ENCODE results near the gene SEMA6A.

SEMA6A gene

DNA sequence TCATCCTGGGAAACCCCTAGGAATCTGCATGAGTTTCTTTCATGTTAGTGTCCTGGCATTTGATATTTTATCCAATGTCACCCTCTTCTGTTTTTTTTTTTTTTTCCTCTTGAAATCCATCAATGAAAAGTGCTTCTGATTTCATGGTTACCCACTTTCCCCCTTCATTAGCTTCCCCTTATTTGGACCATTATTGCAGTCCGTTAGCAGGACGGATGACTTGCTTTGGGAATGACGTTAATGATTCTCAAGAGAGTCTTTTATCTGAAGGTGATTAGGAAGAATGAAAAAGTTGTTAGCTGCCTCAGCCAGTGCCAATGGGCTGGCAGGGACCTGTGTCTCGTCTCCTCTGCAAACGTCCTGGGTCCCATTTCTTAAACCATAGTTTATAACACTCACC lies 134.7 kb downstream of the SEMA6A start:
- DNase-seq (ENCODE audit: low read depth): no peak

- DNase-seq (ENCODE audit: low read depth): no peak
Measured at GRCh38 chr5:116438979-116439554, 135.6 kb downstream of the SEMA6A start.

DNA sequence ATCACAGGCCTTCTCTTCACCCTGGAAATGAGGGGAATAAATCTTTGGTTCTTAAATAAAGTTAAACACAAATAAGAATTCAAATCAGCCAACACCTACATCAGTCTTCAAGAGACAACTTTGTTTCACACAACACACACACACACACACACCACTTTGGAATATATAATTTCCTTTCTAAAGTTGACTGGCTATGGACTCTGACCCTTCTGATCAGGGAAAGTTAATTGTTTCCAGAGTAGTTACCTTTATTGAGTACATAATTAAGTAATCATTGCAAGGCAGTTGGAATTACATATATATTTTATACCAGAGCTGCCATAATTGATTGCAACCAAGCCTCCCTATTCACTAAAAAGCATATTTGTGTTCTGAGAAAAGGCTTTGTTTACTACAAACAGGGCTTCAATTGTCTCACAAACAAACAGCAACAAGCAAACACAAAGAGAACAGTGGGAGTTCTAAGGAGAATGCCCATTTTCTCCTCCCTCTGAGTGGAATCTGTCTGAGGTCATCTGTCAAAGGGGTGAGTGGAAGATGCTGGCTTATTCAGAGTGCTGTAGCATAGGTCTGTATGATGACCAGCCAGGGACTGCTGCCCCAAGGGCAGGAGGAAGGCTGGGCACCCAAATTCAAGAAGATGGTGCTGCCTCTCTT lies 136.6 kb downstream of the SEMA6A start:
- no peak for DNase-seq (ENCODE audit: low read depth)

GRCh38 chr5:116437351-116437705 lies 137.3 kb downstream of the SEMA6A start:
- no peak for DNase-seq (ENCODE audit: low read depth)

DNA sequence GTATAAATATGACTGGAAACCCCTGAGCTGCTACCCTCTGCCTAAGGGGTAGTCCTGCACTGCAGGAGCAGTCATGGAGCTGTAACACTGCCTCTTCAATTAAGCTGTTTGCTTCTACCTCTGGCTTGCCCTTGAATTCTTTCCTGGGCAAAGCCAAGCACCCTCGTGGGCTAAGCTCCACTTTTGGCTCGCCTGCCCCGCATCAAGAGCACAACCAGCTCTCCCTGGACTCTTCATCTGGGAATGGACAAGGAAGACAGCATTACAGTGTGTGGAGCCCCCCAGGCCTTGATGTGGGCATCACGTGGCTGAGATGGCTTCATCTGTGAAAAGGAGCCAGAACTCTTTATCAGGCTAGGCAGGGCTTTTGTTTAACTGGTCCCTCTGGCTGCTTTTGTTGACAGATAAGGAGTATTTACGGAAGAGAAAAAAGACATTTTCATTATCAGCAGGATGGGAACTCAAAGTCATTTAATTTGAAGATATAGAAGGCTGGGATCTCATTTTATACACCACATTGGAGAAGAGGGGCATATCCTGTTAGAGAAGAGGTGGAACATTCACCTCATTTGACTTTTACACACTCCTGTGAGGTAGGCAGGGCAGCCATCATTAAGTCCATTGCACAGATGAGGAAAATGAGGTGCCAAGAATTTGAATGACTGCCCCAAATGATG lies 137.8 kb downstream of the SEMA6A start:
- no peak for DNase-seq (ENCODE audit: low read depth)

DNA sequence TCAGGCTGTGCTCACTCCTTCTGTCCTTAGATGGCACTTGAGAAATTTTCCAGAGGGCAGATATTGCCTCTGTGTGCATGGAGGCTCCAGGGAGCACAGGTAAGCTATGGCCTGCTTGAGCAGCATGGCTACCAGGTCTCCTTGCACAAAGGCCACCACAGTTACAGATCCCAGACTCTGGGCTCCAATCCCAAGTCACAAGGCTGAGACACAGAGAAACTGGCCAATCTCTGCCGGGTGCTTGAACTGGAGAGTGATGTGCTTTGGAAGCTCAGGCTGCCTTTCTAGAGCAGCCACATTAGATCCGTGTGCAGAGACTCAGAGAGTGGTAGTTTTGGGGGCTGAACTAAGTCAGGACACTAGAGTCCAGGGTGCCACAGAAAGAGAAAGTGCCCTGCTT lies 145.7 kb downstream of the SEMA6A start:
- DNase-seq (ENCODE audit: low read depth): no peak

DNA sequence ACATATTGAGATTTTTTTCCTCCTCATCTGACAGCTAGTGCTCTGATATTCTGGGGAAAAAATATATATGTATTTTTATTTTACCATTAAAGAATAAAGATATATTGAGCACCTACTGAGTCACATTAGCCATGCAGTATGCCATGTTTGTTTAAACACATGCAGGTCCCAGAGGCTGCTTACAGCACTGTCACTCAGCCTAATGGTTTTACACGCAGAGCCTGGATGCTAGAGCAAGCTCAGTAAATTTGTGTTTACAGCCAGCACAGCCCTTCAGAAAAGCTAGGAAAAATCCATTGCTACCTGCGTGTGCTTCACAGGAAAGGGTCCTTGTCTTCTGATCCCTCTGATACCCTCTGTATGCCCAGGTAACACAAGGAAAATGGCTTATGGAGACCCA lies 146.2 kb downstream of the SEMA6A start:
- DNase-seq (ENCODE audit: low read depth): no peak

DNA sequence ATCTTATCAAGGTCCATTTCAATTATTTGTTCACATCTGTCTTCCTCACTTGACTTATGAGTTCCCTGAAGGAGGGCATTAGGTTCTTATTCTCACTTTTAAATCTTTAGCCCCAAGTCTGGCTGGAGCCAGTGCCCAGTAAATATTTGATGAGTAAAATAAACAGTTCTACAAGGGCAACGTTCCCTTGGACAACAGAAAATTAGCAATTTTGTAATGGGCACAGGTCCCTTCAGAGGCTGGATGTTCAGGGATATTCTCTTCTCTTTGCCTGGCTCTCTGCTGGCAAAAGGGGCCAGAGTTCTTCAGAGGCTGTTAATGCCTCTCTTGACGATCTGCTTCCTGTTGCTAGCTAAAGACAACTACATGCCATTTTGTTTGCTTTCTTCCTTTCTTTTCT lies 149.7 kb downstream of the SEMA6A start:
- DNase-seq (ENCODE audit: low read depth): no peak

DNA sequence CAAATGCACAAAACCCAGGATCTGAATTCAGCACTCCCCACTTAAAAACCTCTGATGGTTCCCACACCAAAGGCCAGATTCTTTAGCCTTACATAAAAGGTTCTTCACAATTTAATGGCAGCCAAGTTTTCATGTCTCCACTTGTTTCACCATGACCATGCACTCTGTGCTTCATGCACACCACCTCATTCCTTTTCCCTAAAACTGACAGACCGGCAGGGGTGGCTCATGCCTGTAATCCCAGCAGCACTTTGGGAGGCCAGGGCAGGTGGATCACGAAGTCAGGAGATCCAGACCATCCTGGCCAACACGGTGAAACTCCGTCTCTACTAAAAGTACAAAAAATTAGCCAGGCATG lies 150.4 kb downstream of the SEMA6A start:
- no peak for DNase-seq (ENCODE audit: low read depth)

DNA sequence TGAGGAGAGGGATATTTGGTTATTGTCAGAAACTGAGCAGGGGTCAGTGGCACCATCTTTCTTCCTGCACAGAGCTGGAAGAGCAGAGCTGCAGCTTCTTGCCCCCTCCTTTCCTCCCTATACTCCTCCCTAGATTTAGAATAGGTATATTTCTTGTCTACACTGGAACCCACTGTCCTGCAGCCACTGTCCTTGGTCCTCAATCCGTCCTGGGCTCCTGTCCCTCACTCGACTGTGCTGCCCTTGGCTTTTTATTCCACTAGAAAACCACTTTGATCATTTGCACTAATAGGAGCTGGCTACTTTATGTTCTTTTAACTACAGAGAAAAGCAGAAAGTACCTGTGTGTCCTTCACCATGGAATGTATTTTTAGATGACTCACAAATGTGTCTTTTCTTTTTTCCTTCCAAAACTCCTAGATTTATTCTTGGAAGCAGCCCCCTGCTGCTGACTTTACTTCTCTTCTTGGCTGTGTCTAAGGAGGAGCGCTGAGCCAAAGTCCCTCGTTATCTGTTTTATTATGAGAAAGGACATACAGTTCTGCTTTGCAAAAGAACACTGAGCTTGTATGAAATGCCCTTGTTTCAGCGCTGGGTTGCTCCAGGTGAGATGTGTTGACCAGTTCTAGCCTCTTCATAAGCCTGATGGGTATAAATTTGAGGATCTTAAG lies 150.9 kb downstream of the SEMA6A start:
- no peak for DNase-seq (ENCODE audit: low read depth)

- no peak for DNase-seq (ENCODE audit: low read depth)
Measured at GRCh38 chr5:116423141-116423540, 151.5 kb downstream of the SEMA6A start.

DNA sequence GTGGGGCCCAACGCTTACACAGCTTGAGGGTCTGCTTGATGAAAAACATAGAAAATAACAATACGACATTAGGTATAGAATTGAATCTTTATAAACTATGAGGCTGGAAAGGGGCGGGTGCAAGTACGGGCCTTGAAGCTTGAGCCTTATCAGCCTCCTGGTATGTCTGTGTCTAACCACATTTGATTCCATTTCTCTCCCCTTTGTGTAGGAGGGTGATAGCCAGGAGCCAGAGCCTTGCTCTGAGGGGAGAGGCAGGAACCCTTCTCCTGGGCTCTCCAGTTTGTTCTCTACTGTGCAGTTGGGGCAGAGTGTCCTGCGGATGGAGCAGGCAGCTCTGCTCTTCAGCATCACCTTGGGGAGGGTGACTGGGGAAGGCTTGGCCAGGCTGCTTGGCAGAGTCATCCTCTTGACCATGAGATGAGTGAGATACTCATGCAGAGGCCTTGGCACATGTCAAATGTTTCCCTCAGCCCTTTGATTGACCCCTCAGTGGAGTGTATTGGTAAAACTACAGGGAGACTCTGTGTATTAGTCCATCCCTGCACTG lies 153.5 kb downstream of the SEMA6A start:
- no peak for DNase-seq (ENCODE audit: low read depth)

GRCh38 chr5:116420540-116420939 lies 154.1 kb downstream of the SEMA6A start:
- DNase-seq (ENCODE audit: low read depth): no peak

GRCh38 chr5:116419258-116419657 lies 155.4 kb downstream of the SEMA6A start:
- DNase-seq (ENCODE audit: low read depth): no peak

- no peak for DNase-seq (ENCODE audit: low read depth)
Measured at GRCh38 chr5:116418774-116419173, 155.8 kb downstream of the SEMA6A start.

GRCh38 chr5:116418016-116418415 lies 156.6 kb downstream of the SEMA6A start:
- no peak for DNase-seq (ENCODE audit: low read depth)

DNA sequence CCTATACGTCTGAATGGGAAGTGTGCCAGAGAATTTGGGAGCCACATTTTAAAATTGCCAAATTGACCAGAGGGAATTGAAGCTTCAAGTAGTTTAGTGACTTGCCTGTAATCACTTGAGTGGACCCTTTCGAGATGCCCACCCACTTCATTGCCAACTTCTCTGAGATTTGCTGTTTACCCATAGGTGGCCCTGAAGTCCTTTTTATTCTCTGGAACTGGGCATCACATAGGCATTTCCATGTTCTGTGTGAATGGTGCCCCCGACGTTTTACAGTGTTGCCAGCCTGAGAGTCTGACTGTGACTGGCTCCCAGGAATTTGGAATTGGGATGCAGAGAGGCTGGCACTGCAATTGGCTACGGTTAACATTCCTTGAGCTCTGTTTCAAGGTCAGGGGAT lies 158.6 kb downstream of the SEMA6A start:
- no peak for DNase-seq (ENCODE audit: low read depth)

GRCh38 chr5:116415182-116415581 lies 159.4 kb downstream of the SEMA6A start:
- no peak for DNase-seq (ENCODE audit: low read depth)

DNA sequence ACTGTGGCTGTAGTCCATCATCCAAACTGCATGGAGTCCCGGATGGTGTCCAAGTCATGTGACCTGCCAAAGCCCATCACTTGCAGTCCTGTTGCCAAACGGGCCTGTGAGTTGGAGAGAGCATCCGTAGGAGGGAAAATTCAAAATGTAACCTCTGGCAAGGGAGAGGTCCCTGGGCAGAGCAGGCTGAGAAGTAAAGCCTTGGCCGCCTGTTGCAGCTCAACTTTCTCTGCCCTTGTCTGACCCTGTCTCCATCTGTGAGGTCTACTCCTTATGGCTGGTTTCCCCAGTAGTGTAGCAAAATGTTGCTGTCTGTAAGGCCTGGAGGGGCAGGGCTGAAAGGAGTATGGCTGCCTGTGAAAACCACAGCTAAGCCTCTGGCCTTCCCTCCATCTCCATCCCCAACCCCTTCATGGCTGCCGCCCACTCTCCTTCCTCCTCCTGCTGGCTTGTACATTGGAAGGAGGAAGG lies 163.5 kb downstream of the SEMA6A start:
- no peak for DNase-seq (ENCODE audit: low read depth)

- DNase-seq (ENCODE audit: low read depth): no peak
Measured at GRCh38 chr5:116410336-116410890, 164.2 kb downstream of the SEMA6A start.

GRCh38 chr5:116409591-116410296 lies 164.9 kb downstream of the SEMA6A start:
- no peak for DNase-seq (ENCODE audit: low read depth)

Measured in activated T-cell treated with anti-CD3 and anti-CD28 coated beads for 24 hours (primary cell).